Stimulated activated CD8-positive, alpha-beta memory T cell treated with anti-CD3 and anti-CD28 coated beads, Interleukin-7, amount 100 ng/mL, for 4 hours (primary cell): ENCODE measurements around the gene TMEM215.
"Not testable (repeated sequence)": the region's sequence is repeated elsewhere in the genome, so short reads cannot be mapped to it uniquely, and the experiment has no call there.

ENCODE experiments used
- DNase-seq, 2 donors: peaks; one replicate each; pipeline ENCODE4 v3.0.0-alpha.2; 2020; ENCODE audit warnings: low read depth in 2 of 2

Gene TMEM215

GRCh38 chr9:32783168-32783891 lies at the start of gene TMEM215:
Gene TMEM215, plus strand, starts transcription at chr9:32783540. Its CDS starts 644 bp downstream, at chr9:32784184.
- DNase-seq: no peak

GRCh38 chr9:32735476-32735875 lies 47.9 kb upstream of the TMEM215 start:
- DNase-seq: no peak

DNA sequence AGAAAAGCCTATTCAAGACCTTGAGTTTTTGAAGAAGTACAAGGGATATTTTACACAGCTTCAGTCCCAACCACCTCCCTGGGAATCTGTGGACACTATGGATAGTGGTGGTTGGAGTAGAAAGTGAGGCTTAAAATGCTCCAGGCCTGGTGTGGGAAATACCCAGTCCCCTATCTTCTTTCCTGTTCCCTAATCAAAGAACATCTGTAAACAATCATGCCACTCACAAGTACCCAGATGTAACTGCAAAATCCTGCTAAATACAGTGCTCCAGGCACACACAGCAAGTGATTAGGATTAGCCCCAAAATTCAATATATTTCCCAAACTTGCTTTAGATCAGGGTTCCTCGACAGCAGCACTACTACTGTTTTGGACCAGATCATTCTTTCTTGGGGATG lies 46.0 kb upstream of the TMEM215 start:
- no peak for DNase-seq

- no peak for DNase-seq
Measured at GRCh38 chr9:32738501-32739172, 44.7 kb upstream of the TMEM215 start.

DNA sequence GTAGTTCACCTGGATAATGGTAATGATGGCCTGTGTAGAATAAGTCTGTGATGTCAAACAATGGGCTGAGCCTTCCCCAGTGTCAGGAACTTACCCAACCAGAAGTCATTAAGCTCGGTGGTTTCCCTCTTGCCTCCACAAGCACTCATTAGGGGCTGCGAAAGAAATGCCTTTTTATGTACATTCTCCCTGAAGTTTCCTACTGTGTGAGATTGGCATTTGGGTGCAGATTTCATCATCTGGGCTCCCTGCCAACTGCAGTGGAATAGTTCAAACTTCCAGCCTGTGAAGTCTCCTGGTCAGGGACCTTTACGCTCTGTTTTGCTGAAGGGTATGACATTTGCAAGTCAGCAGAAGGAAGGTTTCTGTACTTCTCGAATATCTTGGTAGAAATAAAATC lies 41.6 kb upstream of the TMEM215 start:
- no peak for DNase-seq

- no peak for DNase-seq
Measured at GRCh38 chr9:32742296-32742695, 41.0 kb upstream of the TMEM215 start.

DNA sequence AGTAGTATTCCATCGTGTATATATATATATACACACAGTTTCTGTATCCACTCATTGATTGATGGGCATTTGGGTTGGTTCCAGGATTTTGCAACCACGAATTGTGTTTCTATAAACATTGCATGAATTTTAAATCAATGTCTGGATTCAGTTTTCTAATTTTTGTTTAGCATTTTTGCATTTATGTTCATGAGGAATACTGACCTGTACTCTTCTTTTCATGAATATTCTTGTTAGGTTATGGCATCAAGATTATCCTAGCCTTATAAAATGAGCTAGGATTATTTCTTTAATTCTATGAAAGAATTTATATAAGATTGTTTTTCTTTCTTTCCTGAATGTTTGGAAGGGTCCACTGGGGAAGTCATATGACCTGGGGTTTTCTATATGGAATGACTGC lies 35.3 kb upstream of the TMEM215 start:
- no peak for DNase-seq

- DNase-seq: no peak
Measured at GRCh38 chr9:32755730-32756129, 27.6 kb upstream of the TMEM215 start.

DNA sequence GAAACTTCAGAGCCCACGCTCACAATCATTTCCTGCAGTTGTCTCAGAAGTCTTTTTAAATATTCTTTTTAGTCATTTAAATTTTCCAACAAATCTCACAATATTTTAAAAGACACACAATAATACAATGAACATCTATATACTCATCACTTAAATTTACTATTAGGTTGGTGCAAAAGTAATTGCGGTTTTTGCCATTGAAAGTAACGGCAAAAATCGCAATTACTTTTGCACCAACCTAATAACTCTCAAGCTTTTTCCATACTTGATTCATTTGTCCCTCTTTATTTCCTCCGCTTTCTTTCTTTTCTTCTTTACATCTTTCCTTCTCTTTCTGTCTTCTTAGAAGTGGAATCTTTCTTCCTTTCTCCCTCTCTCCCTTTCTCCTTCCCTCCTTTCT lies 19.2 kb upstream of the TMEM215 start:
- DNase-seq: no peak

GRCh38 chr9:32775283-32775682 lies 8.1 kb upstream of the TMEM215 start:
- DNase-seq: no peak

- DNase-seq: no peak
Measured at GRCh38 chr9:32776201-32776600, 7.1 kb upstream of the TMEM215 start.

DNA sequence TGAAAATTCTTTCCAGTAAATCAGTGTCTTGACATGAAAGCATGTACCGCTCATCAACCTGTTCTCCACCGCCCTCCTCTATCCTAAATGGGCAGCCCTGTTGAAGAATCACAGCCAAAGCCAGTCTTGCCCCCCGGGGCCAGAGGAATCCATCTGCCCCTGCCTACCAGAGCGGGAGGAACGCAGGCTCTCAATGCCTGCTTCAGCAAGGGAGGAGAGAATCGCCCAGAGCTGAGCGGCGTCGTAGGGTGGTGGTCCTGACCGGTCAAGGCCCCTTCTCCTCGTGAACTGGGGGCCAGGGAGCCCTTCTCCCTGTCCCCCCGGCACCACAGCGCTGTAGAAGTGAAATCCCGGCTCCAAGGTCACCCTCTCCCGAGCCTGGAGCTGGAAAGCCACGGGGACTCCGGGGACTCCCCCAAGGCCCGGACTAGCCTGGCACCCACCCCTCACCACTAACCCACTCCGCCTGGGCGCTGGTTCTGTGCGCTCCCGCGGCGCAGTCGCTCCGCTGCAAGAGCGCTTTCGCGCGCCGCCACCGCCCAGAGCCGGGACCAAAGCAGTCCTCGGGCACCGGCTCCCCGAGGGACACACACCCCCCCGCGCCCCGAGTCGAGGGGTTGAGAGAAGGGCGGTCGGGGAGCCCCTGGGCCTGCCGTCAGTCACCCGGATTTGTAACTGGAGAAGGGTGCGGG lies 718 bp upstream of the TMEM215 start:
- DNase-seq: no peak

- no peak for DNase-seq
Measured at GRCh38 chr9:32787816-32788215, 4.5 kb downstream of the TMEM215 start.

GRCh38 chr9:32796015-32796414 lies 12.7 kb downstream of the TMEM215 start:
- not testable (repeated sequence) for DNase-seq

- DNase-seq: no peak
Measured at GRCh38 chr9:32801530-32801929, 18.2 kb downstream of the TMEM215 start.

DNA sequence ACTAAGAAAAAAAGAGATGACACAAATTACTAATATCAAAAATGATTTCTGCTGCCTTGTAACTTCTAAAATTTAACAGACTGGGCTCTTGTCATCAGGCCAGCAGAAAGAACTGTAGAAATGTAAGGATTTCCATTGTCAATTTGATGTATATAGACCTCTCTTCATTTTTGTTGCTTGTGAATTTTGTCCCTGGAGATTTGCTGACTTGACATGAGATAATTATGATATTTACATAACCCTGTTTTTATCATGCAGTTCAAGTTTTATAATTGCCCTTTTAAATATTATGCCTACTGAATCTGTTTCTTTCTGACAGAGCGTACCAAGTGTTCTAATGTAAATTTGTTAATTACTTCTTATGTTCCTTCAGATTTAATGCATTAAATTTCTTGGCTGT lies 23.9 kb downstream of the TMEM215 start:
- no peak for DNase-seq

- DNase-seq: no peak
Measured at GRCh38 chr9:32811246-32811645, 27.9 kb downstream of the TMEM215 start.

GRCh38 chr9:32820322-32820721 lies 37.0 kb downstream of the TMEM215 start:
- no peak for DNase-seq

- DNase-seq: no peak
Measured at GRCh38 chr9:32823101-32823500, 39.8 kb downstream of the TMEM215 start.

GRCh38 chr9:32823551-32823950 lies 40.2 kb downstream of the TMEM215 start:
- no peak for DNase-seq

DNA sequence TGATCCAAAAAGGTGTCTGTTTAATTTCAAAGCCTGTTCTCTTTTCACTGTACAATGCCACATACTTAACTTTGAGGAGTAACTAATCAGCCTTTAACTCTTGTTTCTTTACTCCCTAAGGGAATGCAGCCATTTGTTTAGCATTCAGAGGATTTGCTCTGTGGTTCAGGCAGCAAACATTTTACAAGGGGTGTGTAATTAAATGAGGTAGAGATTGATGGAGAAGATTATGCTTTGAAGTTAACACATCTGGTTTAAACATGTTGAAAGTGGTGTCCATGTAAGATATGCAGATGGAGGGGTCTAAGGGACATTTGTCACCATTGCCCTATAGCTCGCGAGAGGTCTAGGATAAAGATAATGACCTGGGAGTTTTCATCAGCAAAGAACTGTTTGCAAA lies 41.9 kb downstream of the TMEM215 start:
- no peak for DNase-seq

DNA sequence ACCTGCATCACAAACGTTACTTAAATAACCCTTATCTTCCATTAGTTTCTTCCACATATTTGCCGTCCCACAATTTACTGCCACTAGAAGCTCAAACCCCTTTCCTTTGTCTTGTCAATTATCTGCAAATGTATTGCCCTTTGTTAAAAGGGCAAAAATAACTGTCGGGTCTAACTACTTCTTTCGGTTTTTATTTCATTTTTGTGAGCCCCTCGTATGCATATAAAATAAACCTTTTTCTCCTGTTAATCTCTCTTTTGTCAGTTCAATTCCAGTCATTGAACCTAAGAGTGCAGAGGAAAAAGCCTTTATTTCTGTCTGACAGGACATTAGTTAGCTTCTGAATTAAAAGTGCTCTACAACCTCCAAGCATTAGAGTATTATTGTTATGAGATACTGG lies 45.5 kb downstream of the TMEM215 start:
- no peak for DNase-seq

DNA sequence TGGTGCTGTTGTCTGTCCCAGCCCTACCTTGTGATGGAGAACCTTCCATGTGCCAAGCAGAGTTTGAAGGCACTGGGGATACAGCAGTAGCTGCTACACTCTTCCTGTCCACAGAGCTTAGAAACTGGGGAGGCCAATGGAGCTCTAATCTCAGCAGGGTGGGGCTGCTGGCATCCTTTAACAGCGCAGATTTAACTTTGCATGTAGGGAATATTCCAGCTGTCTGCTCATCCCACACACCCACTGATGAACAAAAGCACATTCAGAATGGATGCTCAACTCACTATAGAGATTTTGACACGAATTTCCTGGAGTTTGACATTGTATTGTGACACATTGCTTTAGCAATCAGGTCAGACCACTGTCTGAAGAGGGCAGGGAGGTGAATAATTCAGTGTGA lies 49.0 kb downstream of the TMEM215 start:
- DNase-seq: no peak
